ENCODE results near the gene PTPN4. TPM values are rescaled to one million over a fixed set of nuclear protein-coding genes. Genes with fewer than 3 reads are reported as not detected.

The PTPN4 gene
- total RNA-seq, 2 donors from 2014 or later: 52.6 to 69.8 TPM

DNA sequence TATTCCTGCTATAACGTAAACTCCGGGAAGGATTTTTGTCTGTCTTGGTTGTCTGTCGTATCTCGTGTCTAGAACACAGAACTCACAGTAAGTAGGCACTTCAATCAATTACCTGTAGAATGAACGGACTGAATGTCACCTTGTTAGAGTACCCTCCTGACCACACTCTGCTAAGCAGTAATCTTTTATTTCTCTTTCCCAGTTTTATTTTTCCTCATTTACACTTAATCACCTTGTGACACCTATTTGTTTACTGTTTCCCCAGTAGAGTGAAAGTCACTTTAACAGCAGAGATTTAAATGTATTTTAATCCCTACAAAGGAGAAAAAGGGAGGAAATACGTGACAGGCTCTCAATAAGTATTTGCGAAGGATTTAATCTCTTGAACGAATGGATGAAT is 252.6 kb downstream of the PTPN4 start:
- Mint-ChIP-seq H3K4me3 (peak overlapping the region; percentile 84), H3K4me1 (peaks cover 12% of the 10 kb centered on the region), H3K27me3 (ENCODE audit: insufficient read depth) (peaks cover 9% of the 10 kb centered on the region), H3K9me3 (peaks cover 4% of the 10 kb centered on the region), H3K27ac (peak overlapping the region; percentile 33), H3K36me3 (ENCODE audit: low read depth) (peaks cover 12% of the 10 kb centered on the region)
- H3K9me3 ChIP-seq (ENCODE audit: control insufficient read depth, low read length): no peaks in the 10 kb centered on the region
- H3K27me3 ChIP-seq (ENCODE audit: control insufficient read depth, insufficient read depth, low read length, poor library complexity, severe bottlenecking): peaks cover 7% of the 10 kb centered on the region
- peaks cover 5% of the 10 kb centered on the region for H3K36me3 ChIP-seq (ENCODE audit: control insufficient read depth, insufficient read depth, low read length)
- H3K4me1 ChIP-seq (ENCODE audit: control insufficient read depth, insufficient read depth, low read length): no peaks in the 10 kb centered on the region
- DNase-seq: no peak
- WGBS, 2 experiments (ENCODE audit: insufficient coverage in 1 of 2, insufficient read length in 1 of 2): 52 to 56% methylated on average over 8 of the region's 8 CpGs
- H3K27ac ChIP-seq (ENCODE audit: low read depth, low read length): no peak overlapping the region
- H3K9ac ChIP-seq (ENCODE audit: extremely low read depth, low read length, poor library complexity, severe bottlenecking): peak overlapping the region; percentile 91
- TF ChIP-seq, protein P1, sequence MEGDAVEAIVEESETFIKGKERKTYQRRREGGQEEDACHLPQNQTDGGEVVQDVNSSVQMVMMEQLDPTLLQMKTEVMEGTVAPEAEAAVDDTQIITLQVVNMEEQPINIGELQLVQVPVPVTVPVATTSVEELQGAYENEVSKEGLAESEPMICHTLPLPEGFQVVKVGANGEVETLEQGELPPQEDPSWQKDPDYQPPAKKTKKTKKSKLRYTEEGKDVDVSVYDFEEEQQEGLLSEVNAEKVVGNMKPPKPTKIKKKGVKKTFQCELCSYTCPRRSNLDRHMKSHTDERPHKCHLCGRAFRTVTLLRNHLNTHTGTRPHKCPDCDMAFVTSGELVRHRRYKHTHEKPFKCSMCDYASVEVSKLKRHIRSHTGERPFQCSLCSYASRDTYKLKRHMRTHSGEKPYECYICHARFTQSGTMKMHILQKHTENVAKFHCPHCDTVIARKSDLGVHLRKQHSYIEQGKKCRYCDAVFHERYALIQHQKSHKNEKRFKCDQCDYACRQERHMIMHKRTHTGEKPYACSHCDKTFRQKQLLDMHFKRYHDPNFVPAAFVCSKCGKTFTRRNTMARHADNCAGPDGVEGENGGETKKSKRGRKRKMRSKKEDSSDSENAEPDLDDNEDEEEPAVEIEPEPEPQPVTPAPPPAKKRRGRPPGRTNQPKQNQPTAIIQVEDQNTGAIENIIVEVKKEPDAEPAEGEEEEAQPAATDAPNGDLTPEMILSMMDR (conservative IDR thresholded peaks at IDR 0.05): no peak
- peak overlapping the region; percentile 98 for H3K4me3 ChIP-seq (ENCODE audit: low read length)

DNA sequence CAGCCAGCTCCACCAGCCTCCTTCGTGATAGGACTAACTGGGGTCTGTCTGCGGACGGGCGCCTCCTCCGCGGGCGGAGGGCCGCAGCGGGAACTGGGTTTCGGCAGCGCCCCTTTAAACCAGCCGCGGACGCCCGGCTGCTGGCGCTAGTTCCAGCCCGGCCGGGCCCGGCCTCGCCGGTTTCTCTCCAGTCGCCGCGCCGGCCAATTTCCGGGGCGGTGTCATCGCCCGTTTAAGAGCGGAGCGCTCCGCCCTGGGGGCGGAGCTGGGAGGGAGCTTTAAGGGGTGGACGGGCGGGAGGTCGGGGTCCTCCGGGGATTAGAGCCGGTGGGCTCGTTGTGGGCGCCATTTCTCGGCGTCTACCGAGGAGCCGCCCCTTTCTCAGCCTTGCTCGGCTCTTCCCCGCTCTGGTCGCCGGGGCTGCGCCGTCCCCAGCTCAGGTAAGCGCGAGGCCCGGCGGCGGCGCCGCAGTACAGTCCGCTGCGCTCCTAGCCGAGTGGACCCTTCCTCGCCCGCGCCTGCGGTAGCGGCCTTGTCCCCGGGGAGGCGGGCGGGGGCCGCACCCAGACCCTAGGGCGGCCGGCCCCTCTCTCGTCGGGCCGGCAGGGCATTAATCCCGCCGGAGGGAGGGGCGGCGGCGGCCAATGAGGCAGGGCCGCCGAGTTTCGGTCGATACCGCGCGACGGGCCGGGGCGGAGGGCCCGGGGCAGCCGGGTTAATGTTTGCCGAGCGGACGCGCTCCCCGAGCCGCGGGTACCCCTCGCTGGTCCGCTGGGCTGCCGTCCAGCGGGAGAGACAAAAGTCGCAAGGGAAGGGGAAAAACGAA is 253.3 kb downstream of the PTPN4 start, which contains the start of gene EPB41L5:
EPB41L5 (plus strand) TSS at position 307 of the 826 bp plus-strand sequence. CDS start 6,008 bp downstream, outside the sequence.
- no peaks in the 10 kb centered on the region for H3K9me3 ChIP-seq (ENCODE audit: control insufficient read depth, low read length)
- TF ChIP-seq, protein P1 (conservative IDR thresholded peaks at IDR 0.05): no peak

DNA sequence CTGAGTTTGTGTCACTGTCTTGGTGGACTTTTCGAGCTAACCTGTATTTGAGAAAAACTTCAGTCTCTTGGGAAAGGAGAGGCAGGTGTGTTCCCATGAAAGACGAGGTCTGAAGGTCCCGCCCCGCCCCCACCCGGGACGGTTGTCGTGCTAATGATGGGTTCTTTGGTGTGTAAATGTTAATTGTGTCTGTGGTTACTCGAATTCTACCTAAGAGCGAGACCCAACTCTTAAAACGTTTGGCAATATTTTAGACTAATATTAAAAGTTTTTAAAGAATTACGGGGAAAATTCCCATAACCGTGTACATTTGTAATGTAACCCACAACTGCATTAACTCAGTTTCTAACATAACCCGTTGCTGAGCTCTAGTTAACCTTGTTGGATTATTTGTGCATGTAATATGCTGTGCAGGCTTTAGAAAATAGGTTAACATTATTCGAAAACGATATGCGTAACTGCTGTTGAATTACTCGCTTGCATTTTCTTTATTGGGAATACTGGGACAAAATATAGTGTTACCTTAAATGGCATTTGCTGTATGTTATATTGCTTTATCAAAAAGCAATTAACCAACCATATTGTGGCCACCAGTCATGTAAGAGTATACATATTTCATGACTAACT is 254.0 kb downstream of the PTPN4 start:
- Mint-ChIP-seq H3K36me3 (ENCODE audit: low read depth) (peaks cover 12% of the 10 kb centered on the region), H3K4me3 (peak overlapping the region; percentile 84), H3K27ac (peak overlapping the region; percentile 97), H3K4me1 (peaks cover 12% of the 10 kb centered on the region), H3K27me3 (ENCODE audit: insufficient read depth) (peaks cover 9% of the 10 kb centered on the region), H3K9me3 (peaks cover 4% of the 10 kb centered on the region)
- H3K4me1 ChIP-seq (ENCODE audit: control insufficient read depth, insufficient read depth, low read length): no peaks in the 10 kb centered on the region
- H3K4me3 ChIP-seq (ENCODE audit: low read length): peak overlapping the region; percentile 98
- H3K9me3 ChIP-seq (ENCODE audit: control insufficient read depth, low read length): no peaks in the 10 kb centered on the region
- H3K9ac ChIP-seq (ENCODE audit: extremely low read depth, low read length, poor library complexity, severe bottlenecking): peak overlapping the region; percentile 91
- peak overlapping the region; percentile 87 for H3K27ac ChIP-seq (ENCODE audit: low read depth, low read length)
- TF ChIP-seq, protein P1 (conservative IDR thresholded peaks at IDR 0.05): no peak
- H3K27me3 ChIP-seq (ENCODE audit: control insufficient read depth, insufficient read depth, low read length, poor library complexity, severe bottlenecking): peaks cover 7% of the 10 kb centered on the region
- DNase-seq: peak; percentile 83
- H3K36me3 ChIP-seq (ENCODE audit: control insufficient read depth, insufficient read depth, low read length): peaks cover 6% of the 10 kb centered on the region
- WGBS, 2 experiments (ENCODE audit: insufficient coverage in 1 of 2, insufficient read length in 1 of 2): 14 to 28% methylated on average over 7 to 14 of the region's 17 CpGs

More for the DNA sequence above, 253.3 kb downstream of the PTPN4 start, which contains the start of gene EPB41L5:
- Mint-ChIP-seq H3K4me3 (peak within 1 kb of the TSS; percentile 84), H3K27me3 (ENCODE audit: insufficient read depth) (peaks cover 9% of the 10 kb centered on the region), H3K9me3 (peaks cover 4% of the 10 kb centered on the region), H3K27ac (peak within 1 kb of the TSS; percentile 97), H3K4me1 (peaks cover 12% of the 10 kb centered on the region), H3K36me3 (ENCODE audit: low read depth) (peaks cover 12% of the 10 kb centered on the region)
- H3K9ac ChIP-seq (ENCODE audit: extremely low read depth, low read length, poor library complexity, severe bottlenecking): peak within 1 kb of the TSS; percentile 91
- H3K4me3 ChIP-seq (ENCODE audit: low read length): peak within 1 kb of the TSS; percentile 98
- peaks cover 7% of the 10 kb centered on the region for H3K27me3 ChIP-seq (ENCODE audit: control insufficient read depth, insufficient read depth, low read length, poor library complexity, severe bottlenecking)
- 0% methylated on average over 23 to 104 of the region's 104 CpGs for WGBS, 2 experiments (ENCODE audit: insufficient coverage in 1 of 2, insufficient read length in 1 of 2)
- peak; percentile 98 for DNase-seq
- no peaks in the 10 kb centered on the region for H3K4me1 ChIP-seq (ENCODE audit: control insufficient read depth, insufficient read depth, low read length)
- peaks cover 5% of the 10 kb centered on the region for H3K36me3 ChIP-seq (ENCODE audit: control insufficient read depth, insufficient read depth, low read length)
- peak within 1 kb of the TSS; percentile 87 for H3K27ac ChIP-seq (ENCODE audit: low read depth, low read length)

All from endodermal cell (in vitro differentiated cells).